ENCODE data around the gene PTPRN2. TPM values are rescaled to one million over a fixed set of nuclear protein-coding genes. Genes with fewer than 3 reads are reported as not detected.

PTPRN2 gene
- total and polyA plus RNA-seq, 2 of the 8 experiments (the other 6 are each of a cell fraction or from before 2014, with no cell fraction given): 2.6 to 4.5 TPM

DNA sequence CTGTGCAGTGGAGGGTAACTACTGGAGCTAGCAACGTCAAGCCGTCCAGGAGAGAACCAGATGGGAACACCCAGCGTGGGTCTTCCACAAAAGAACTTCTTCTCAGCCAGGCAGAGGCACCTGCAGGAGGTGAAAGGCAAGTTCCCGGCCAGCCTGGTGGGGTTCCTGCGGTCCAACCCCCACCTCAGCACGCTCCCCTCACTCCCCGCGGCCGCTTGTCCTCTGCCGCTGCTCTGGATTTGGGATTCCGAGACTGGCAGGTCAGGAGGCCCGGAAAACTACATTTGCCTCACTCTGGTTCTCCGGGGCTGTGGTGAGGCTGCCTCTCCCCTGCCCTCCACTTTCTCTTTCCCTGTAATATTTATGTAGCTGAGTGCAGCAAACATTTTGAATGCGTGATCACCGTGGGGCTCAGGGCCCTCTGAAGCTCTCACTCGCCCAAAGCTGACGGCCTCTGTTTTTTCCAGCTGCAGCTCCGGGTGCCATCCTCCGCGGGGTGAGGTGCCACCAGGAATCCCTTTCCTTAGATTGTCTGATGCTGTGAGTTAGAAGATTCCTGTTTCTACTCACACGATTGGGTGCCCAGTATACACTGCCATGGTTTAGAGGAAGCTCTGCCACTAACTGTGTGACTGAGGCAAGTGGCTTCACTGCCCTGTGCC lies 884.0 kb downstream of the PTPRN2 start (continued):
- TF ChIP-seq CHD7 (IDR thresholded peaks at IDR 0.05; ENCODE audit: insufficient replicate concordance, low read length): no peak
- TF ChIP-seq NANOG (IDR thresholded peaks at IDR 0.05; ENCODE audit: insufficient read depth, low read depth, low read length, poor library complexity, severe bottlenecking): no peak
- no peak for TF ChIP-seq POLR2AphosphoS5 (IDR thresholded peaks at IDR 0.05; ENCODE audit: low read depth, low read length)
- TF ChIP-seq, protein P1, sequence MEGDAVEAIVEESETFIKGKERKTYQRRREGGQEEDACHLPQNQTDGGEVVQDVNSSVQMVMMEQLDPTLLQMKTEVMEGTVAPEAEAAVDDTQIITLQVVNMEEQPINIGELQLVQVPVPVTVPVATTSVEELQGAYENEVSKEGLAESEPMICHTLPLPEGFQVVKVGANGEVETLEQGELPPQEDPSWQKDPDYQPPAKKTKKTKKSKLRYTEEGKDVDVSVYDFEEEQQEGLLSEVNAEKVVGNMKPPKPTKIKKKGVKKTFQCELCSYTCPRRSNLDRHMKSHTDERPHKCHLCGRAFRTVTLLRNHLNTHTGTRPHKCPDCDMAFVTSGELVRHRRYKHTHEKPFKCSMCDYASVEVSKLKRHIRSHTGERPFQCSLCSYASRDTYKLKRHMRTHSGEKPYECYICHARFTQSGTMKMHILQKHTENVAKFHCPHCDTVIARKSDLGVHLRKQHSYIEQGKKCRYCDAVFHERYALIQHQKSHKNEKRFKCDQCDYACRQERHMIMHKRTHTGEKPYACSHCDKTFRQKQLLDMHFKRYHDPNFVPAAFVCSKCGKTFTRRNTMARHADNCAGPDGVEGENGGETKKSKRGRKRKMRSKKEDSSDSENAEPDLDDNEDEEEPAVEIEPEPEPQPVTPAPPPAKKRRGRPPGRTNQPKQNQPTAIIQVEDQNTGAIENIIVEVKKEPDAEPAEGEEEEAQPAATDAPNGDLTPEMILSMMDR (IDR thresholded peaks at IDR 0.05; ENCODE audit: control extremely low read depth in 1 of 3, insufficient read depth in 1 of 3, low read depth in 1 of 3, low read length in 3 of 3): no peak

Data from H1 (cell line).